HEK293 (cell line): ENCODE measurements around the gene LRFN2.

ENCODE experiments used
- CTCF ChIA-PET: fragments of 350-600 bp; formaldehyde crosslinking; extraction: SDS; loops from one replicate; lab custom pipeline; 2021; ENCODE audit warnings: antibody characterized with exemption; lab: Yijun Ruan, JAX
- POLR2A ChIA-PET: fragments of 300-600 bp; formaldehyde crosslinking; extraction: SDS; loops from one replicate; lab custom pipeline; 2020; ENCODE audit warnings: antibody characterized with exemption, inconsistent platforms; lab: Yijun Ruan, JAX
- H3K27ac ChIP-seq: fragments of 200-500 bp; sonication (Bioruptor generic); 2 replicates; pipeline ENCODE4 v1.5.1; 2014; ENCODE audit warnings: low read depth, low read length, control low read depth, inconsistent platforms; ENCODE audit errors: extremely low read depth
- H3K36me3 ChIP-seq, 2 experiments: fragments of 200-500 bp in 1 of 2; sonication (Bioruptor generic) in 1 of 2; 1 replicate in 1 of 2; 2 replicates in 1 of 2; pipeline ENCODE4 v1.5.1; 2014 to 2017; ENCODE audit warnings: inconsistent platforms in 2 of 2, low read length in 2 of 2; ENCODE audit not compliant: control insufficient read depth in 2 of 2, insufficient read depth in 1 of 2
- H3K4me1 ChIP-seq: fragments of 200-500 bp; sonication (Bioruptor generic); 2 replicates; pipeline ENCODE4 v1.5.1; 2014; ENCODE audit warnings: mild to moderate bottlenecking, low read length, inconsistent platforms; ENCODE audit not compliant: control insufficient read depth, insufficient read depth
- H3K4me3 ChIP-seq: 2 replicates; pipeline ENCODE4 v1.5.1; 2011; ENCODE audit warnings: low read depth, mild to moderate bottlenecking, control low read depth, low read length, moderate library complexity
- H3K9me3 ChIP-seq: fragments of 200-500 bp; sonication (Bioruptor generic); 2 replicates; pipeline ENCODE4 v1.5.1; 2014; ENCODE audit warnings: low read depth, low read length, inconsistent platforms; ENCODE audit not compliant: control insufficient read depth, insufficient read depth
- EGR2 ChIP-seq: fragments of 450-650 bp; formaldehyde crosslinking; IDR thresholded peaks from 2 replicates; pipeline ENCODE4 v1.5.1; 2016; ENCODE audit warnings: low read depth, missing biosample characterization, missing genetic modification characterization
- GFI1B ChIP-seq: fragments of 450-650 bp; formaldehyde crosslinking; IDR thresholded peaks from 2 replicates; pipeline ENCODE4 v1.5.1; 2016; ENCODE audit warnings: missing biosample characterization, missing genetic modification characterization
- GLI4 ChIP-seq: fragments of 450-650 bp; formaldehyde crosslinking; IDR thresholded peaks from 2 replicates; pipeline ENCODE4 v1.5.1; 2016; ENCODE audit warnings: missing biosample characterization, missing genetic modification characterization
- ZNF266 ChIP-seq: fragments of 450-650 bp; formaldehyde crosslinking; IDR thresholded peaks from 2 replicates; pipeline ENCODE4 v1.5.1; 2016; ENCODE audit warnings: missing biosample characterization, missing genetic modification characterization, low read depth
- ZNF311 ChIP-seq: fragments of 450-650 bp; formaldehyde crosslinking; IDR thresholded peaks from 2 replicates; pipeline ENCODE4 v1.5.1; 2017; ENCODE audit warnings: missing biosample characterization, missing genetic modification characterization, borderline replicate concordance
- ZNF366 ChIP-seq: fragments of 450-650 bp; formaldehyde crosslinking; conservative IDR thresholded peaks from 2 replicates; pipeline ENCODE4 v1.5.1; 2016; ENCODE audit warnings: missing biosample characterization, missing genetic modification characterization
- ZNF549 ChIP-seq: fragments of 450-650 bp; IDR thresholded peaks from 2 replicates; pipeline ENCODE4 v1.5.1; 2018; ENCODE audit warnings: missing biosample characterization, missing genetic modification characterization, mild to moderate bottlenecking, inconsistent platforms, moderate library complexity
- ZNF560 ChIP-seq: fragments of 450-650 bp; formaldehyde crosslinking; IDR thresholded peaks from 2 replicates; pipeline ENCODE4 v1.5.1; 2017; ENCODE audit warnings: missing biosample characterization, missing genetic modification characterization, borderline replicate concordance
- ZNF623 ChIP-seq: fragments of 450-650 bp; formaldehyde crosslinking; IDR thresholded peaks from 2 replicates; pipeline ENCODE4 v1.5.1; 2016; ENCODE audit warnings: missing biosample characterization, missing genetic modification characterization
- ZNF654 ChIP-seq: fragments of 450-650 bp; formaldehyde crosslinking; IDR thresholded peaks from 2 replicates; pipeline ENCODE4 v1.5.1; 2016; ENCODE audit warnings: low read depth, missing biosample characterization, missing genetic modification characterization
- ZNF660 ChIP-seq: fragments of 450-650 bp; IDR thresholded peaks from 2 replicates; pipeline ENCODE4 v1.5.1; 2018; ENCODE audit warnings: missing biosample characterization, mild to moderate bottlenecking, missing genetic modification characterization
- ZNF747 ChIP-seq: fragments of 450-650 bp; formaldehyde crosslinking; IDR thresholded peaks from 2 replicates; pipeline ENCODE4 v1.5.1; 2016; ENCODE audit warnings: missing biosample characterization, missing genetic modification characterization
- ZNF777 ChIP-seq: fragments of 450-650 bp; formaldehyde crosslinking; IDR thresholded peaks from 2 replicates; pipeline ENCODE4 v1.5.1; 2017; ENCODE audit warnings: missing biosample characterization, missing genetic modification characterization, borderline replicate concordance
- TF ChIP-seq, protein P1 (sequence below): fragments of 450-650 bp; formaldehyde crosslinking; IDR thresholded peaks from 2 replicates; pipeline ENCODE4 v1.5.1; 2016; ENCODE audit warnings: missing biosample characterization, missing genetic modification characterization
- TF ChIP-seq, protein P2 (sequence below): fragments of 450-650 bp; formaldehyde crosslinking; IDR thresholded peaks from 2 replicates; pipeline ENCODE4 v1.5.1; 2016; ENCODE audit warnings: missing biosample characterization, missing genetic modification characterization
- TF ChIP-seq, protein P3 (sequence below): fragments of 450-650 bp; formaldehyde crosslinking; IDR thresholded peaks from 2 replicates; pipeline ENCODE4; 2016; ENCODE audit warnings: missing biosample characterization, missing genetic modification characterization
- TF ChIP-seq, protein P4 (sequence below): fragments of 450-650 bp; formaldehyde crosslinking; IDR thresholded peaks from 2 replicates; pipeline ENCODE4 v1.5.1; 2016; ENCODE audit warnings: missing biosample characterization, missing genetic modification characterization
- TF ChIP-seq, protein P5 (sequence below): fragments of 450-650 bp; formaldehyde crosslinking; IDR thresholded peaks from 2 replicates; pipeline ENCODE4 v1.5.1; 2016; ENCODE audit warnings: missing biosample characterization, missing genetic modification characterization
- TF ChIP-seq, protein P6 (sequence below): fragments of 450-650 bp; formaldehyde crosslinking; IDR thresholded peaks from 2 replicates; pipeline ENCODE4 v1.5.1; 2016; ENCODE audit warnings: missing biosample characterization, missing genetic modification characterization

LRFN2 gene

DNA sequence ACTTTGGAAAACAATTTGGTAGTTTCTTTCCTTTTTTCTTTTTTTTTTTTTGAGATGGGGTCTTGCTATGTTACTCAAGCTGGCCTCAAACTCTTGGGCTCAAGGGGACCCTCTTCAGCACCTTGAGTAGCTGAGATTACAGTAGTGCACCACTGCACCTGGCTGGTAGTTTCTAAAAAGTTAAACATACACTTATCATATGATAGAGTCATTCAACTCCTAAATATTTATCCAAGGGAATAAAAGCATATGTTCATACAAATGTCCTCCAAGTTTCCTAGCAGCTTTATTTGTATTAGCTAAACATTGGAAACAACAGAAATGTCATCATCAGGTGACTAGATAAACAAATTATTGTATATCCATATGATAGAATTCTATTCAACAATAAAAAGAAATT lies 213.9 kb downstream of the LRFN2 start (continued):
- no peak for TF ChIP-seq ZNF777 (tag by site-specific recombination)
- no peak for TF ChIP-seq GFI1B (tag by site-specific recombination)
- TF ChIP-seq, protein P1, sequence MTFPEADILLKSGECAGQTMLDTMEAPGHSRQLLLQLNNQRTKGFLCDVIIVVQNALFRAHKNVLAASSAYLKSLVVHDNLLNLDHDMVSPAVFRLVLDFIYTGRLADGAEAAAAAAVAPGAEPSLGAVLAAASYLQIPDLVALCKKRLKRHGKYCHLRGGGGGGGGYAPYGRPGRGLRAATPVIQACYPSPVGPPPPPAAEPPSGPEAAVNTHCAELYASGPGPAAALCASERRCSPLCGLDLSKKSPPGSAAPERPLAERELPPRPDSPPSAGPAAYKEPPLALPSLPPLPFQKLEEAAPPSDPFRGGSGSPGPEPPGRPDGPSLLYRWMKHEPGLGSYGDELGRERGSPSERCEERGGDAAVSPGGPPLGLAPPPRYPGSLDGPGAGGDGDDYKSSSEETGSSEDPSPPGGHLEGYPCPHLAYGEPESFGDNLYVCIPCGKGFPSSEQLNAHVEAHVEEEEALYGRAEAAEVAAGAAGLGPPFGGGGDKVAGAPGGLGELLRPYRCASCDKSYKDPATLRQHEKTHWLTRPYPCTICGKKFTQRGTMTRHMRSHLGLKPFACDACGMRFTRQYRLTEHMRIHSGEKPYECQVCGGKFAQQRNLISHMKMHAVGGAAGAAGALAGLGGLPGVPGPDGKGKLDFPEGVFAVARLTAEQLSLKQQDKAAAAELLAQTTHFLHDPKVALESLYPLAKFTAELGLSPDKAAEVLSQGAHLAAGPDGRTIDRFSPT (tag by site-specific recombination), result no peak
- TF ChIP-seq, protein P2, sequence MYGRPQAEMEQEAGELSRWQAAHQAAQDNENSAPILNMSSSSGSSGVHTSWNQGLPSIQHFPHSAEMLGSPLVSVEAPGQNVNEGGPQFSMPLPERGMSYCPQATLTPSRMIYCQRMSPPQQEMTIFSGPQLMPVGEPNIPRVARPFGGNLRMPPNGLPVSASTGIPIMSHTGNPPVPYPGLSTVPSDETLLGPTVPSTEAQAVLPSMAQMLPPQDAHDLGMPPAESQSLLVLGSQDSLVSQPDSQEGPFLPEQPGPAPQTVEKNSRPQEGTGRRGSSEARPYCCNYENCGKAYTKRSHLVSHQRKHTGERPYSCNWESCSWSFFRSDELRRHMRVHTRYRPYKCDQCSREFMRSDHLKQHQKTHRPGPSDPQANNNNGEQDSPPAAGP, result no peak
- TF ChIP-seq GLI4 (tag by site-specific recombination), result no peak
- no peak for TF ChIP-seq ZNF623 (tag by site-specific recombination)
- no peak for TF ChIP-seq ZNF747 (tag by site-specific recombination)

DNA sequence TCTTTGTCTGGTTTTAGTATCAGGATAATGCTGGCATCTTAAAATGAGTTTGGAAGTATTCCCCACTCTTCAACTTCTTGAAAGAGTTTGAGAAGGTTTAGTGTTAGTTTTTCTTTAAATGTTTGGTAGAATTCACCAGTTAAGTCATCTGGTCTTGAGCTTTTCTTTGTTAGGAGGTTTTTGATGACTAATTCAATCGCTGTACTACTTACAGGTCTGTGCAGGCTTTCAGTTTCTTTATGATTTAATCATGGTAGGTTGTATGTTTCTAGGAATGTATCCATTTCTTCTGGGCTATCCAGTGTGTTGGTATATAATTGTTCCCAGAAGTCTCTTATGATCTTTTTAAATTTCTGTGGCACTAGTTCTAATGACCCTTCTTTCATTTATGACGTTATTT lies 215.5 kb downstream of the LRFN2 start:
- no peak overlapping the region for H3K4me3 ChIP-seq
- CTCF ChIA-PET, result interaction anchor here (0.6 to 0.7 kb wide), 2 partner anchors 10 to 477 kb away, joined by 3 read pairs; no protein-coding TSS in a partner anchor
- H3K36me3 ChIP-seq, result no peaks in the 10 kb centered on the region
- no peak overlapping the region for H3K27ac ChIP-seq
- H3K4me1 ChIP-seq, result no peaks in the 10 kb centered on the region
- no peaks in the 10 kb centered on the region for H3K9me3 ChIP-seq
- TF ChIP-seq, protein P3, sequence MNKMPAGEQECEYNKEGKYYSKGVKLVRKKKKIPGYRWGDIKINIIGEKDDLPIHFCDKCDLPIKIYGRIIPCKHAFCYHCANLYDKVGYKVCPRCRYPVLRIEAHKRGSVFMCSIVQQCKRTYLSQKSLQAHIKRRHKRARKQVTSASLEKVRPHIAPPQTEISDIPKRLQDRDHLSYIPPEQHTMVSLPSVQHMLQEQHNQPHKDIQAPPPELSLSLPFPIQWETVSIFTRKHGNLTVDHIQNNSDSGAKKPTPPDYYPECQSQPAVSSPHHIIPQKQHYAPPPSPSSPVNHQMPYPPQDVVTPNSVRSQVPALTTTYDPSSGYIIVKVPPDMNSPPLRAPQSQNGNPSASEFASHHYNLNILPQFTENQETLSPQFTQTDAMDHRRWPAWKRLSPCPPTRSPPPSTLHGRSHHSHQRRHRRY (tag by site-specific recombination), result no peak
- TF ChIP-seq ZNF266 (tag by site-specific recombination), result peak; percentile 94
- TF ChIP-seq, all 188 proteins: peak for 1
- POLR2A ChIA-PET, result no interaction called here

DNA sequence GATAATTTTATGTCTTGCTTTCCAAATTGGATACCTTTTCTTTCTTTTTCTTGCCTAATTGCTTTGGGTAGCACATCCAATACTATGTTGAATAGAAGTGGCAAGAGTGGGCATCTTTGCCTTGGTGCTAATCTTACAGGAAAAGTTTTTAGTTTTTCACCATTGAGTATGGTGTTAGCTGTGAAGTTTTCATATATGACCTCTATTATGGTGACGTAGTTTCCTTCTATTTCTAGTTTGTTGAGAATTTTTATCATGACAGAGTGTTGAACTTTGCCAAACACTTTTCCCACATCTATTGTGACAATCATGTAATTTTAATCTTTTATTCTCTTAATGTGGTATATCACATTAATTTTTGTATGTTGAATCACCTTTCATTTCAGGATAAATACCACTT lies 216.1 kb downstream of the LRFN2 start:
- no peaks in the 10 kb centered on the region for H3K4me1 ChIP-seq
- no peaks in the 10 kb centered on the region for H3K36me3 ChIP-seq
- no peak overlapping the region for H3K27ac ChIP-seq
- no peaks in the 10 kb centered on the region for H3K9me3 ChIP-seq
- ChIA-PET POLR2A (no interaction called here), CTCF (no interaction called here)
- H3K4me3 ChIP-seq, result no peak overlapping the region
- TF ChIP-seq EGR2 (tag by site-specific recombination) (no peak), ZNF654 (tag by site-specific recombination) (no peak), ZNF549 (no peak), ZNF366 (tag by site-specific recombination) (no peak), ZNF660 (tag by site-specific recombination) (no peak), ZNF560 (tag by site-specific recombination) (no peak), ZNF311 (tag by site-specific recombination) (no peak)
- TF ChIP-seq, protein P4, sequence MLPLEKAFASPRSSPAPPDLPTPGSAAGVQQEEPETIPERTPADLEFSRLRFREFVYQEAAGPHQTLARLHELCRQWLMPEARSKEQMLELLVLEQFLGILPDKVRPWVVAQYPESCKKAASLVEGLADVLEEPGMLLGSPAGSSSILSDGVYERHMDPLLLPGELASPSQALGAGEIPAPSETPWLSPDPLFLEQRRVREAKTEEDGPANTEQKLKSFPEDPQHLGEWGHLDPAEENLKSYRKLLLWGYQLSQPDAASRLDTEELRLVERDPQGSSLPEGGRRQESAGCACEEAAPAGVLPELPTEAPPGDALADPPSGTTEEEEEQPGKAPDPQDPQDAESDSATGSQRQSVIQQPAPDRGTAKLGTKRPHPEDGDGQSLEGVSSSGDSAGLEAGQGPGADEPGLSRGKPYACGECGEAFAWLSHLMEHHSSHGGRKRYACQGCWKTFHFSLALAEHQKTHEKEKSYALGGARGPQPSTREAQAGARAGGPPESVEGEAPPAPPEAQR (tag by site-specific recombination), result no peak
- TF ChIP-seq, protein P5, sequence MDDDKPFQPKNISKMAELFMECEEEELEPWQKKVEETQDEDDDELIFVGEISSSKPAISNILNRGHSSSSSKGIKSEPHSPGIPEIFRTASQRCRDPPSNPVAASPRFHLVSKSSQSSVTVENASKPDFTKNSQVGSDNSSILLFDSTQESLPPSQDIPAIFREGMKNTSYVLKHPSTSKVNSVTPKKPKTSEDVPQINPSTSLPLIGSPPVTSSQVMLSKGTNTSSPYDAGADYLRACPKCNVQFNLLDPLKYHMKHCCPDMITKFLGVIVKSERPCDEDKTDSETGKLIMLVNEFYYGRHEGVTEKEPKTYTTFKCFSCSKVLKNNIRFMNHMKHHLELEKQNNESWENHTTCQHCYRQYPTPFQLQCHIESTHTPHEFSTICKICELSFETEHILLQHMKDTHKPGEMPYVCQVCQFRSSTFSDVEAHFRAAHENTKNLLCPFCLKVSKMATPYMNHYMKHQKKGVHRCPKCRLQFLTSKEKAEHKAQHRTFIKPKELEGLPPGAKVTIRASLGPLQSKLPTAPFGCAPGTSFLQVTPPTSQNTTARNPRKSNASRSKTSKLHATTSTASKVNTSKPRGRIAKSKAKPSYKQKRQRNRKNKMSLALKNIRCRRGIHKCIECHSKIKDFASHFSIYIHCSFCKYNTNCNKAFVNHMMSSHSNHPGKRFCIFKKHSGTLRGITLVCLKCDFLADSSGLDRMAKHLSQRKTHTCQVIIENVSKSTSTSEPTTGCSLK (tag by site-specific recombination), result no peak
- TF ChIP-seq, protein P6, sequence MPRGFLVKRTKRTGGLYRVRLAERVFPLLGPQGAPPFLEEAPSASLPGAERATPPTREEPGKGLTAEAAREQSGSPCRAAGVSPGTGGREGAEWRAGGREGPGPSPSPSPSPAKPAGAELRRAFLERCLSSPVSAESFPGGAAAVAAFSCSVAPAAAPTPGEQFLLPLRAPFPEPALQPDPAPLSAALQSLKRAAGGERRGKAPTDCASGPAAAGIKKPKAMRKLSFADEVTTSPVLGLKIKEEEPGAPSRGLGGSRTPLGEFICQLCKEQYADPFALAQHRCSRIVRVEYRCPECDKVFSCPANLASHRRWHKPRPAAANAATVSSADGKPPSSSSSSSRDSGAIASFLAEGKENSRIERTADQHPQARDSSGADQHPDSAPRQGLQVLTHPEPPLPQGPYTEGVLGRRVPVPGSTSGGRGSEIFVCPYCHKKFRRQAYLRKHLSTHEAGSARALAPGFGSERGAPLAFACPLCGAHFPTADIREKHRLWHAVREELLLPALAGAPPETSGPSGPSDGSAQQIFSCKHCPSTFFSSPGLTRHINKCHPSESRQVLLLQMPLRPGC, result no peak
- TF ChIP-seq, all 188 proteins: peak for 0
